KMS-11 (cell line): ENCODE results near the gene MAPK8IP1.

Experiments used
- H2AFZ ChIP-seq: fragments of 200-600 bp; sonication (generic); 2 replicates; pipeline ENCODE4 v1.6.1; 2016; ENCODE audit warnings: antibody characterized with exemption, mixed run types, low read depth
- H3K27ac ChIP-seq: fragments of 200-600 bp; sonication (generic); 2 replicates; pipeline ENCODE4 v1.6.1; 2016; ENCODE audit warnings: mild to moderate bottlenecking, mixed run types
- H3K27me3 ChIP-seq: fragments of 200-600 bp; sonication (generic); 2 replicates; pipeline ENCODE4 v1.6.1; 2017; ENCODE audit warnings: mild to moderate bottlenecking, low read depth, mixed run types, moderate library complexity; ENCODE audit not compliant: insufficient read depth
- H3K36me3 ChIP-seq: fragments of 200-600 bp; sonication (generic); 2 replicates; pipeline ENCODE4 v1.6.1; 2017; ENCODE audit warnings: mild to moderate bottlenecking, mixed run types; ENCODE audit not compliant: insufficient read depth
- H3K4me1 ChIP-seq: fragments of 200-600 bp; sonication (generic); 2 replicates; pipeline ENCODE4 v1.6.1; 2016; ENCODE audit warnings: mild to moderate bottlenecking, low read depth, mixed run types; ENCODE audit not compliant: poor library complexity, severe bottlenecking
- H3K4me2 ChIP-seq: fragments of 200-600 bp; sonication (generic); 2 replicates; pipeline ENCODE4 v1.7.0; 2016; ENCODE audit warnings: mild to moderate bottlenecking, mixed run types
- H3K4me3 ChIP-seq: fragments of 200-600 bp; sonication (generic); IDR thresholded peaks from 2 replicates; pipeline ENCODE4 v1.6.1; 2017; ENCODE audit warnings: low read depth, low read length, mixed read lengths; ENCODE audit not compliant: insufficient read depth
- H3K79me2 ChIP-seq: fragments of 200-600 bp; sonication (generic); 2 replicates; pipeline ENCODE4 v1.6.1; 2016; ENCODE audit warnings: low read depth, mixed run types; ENCODE audit not compliant: insufficient read depth
- H3K9ac ChIP-seq: fragments of 200-600 bp; sonication (generic); 2 replicates; pipeline ENCODE4 v1.6.1; 2016; ENCODE audit warnings: mild to moderate bottlenecking, mixed run types
- H4K20me1 ChIP-seq: fragments of 200-600 bp; sonication (generic); 2 replicates; pipeline ENCODE4 v1.6.1; 2016; ENCODE audit warnings: mild to moderate bottlenecking, mixed run types; ENCODE audit not compliant: insufficient read depth
- CTCF ChIP-seq: fragments of 200-600 bp; sonication (generic); conservative IDR thresholded peaks from 2 replicates; pipeline ENCODE4 v1.6.1; 2017; ENCODE audit warnings: low read depth, mild to moderate bottlenecking, antibody characterized with exemption, low read length, moderate library complexity, mixed read lengths

MAPK8IP1 gene

GRCh38 chr11:45892856-45893255 is 7.4 kb downstream of the MAPK8IP1 start:
- Histone ChIP-seq H3K4me1 (no peaks in the 10 kb centered on the region), H3K79me2 (no peaks in the 10 kb centered on the region), H3K4me3 (no peak overlapping the region), H3K4me2 (no peak overlapping the region), H3K9ac (no peak overlapping the region), H3K27me3 (peaks cover 8% of the 10 kb centered on the region; the same call in 1 of the 2 replicates), H4K20me1 (no peaks in the 10 kb centered on the region), H2AFZ (no peak overlapping the region), H3K27ac (no peak overlapping the region), H3K36me3 (no peaks in the 10 kb centered on the region)
- TF ChIP-seq CTCF, result no peak

- no peak overlapping the region for H3K4me2 ChIP-seq
- no peaks in the 10 kb centered on the region for H3K36me3 ChIP-seq
- TF ChIP-seq CTCF, result no peak
- no peaks in the 10 kb centered on the region for H3K79me2 ChIP-seq
- H3K9ac ChIP-seq, result no peak overlapping the region
- H3K27me3 ChIP-seq, result peaks cover 22% of the 10 kb centered on the region; the same call in 1 of the 2 replicates
- no peak overlapping the region for H3K27ac ChIP-seq
- H4K20me1 ChIP-seq, result no peaks in the 10 kb centered on the region
- no peak overlapping the region for H2AFZ ChIP-seq
- H3K4me3 ChIP-seq, result no peak overlapping the region
- H3K4me1 ChIP-seq, result no peaks in the 10 kb centered on the region
These were observed 9.2 kb downstream of the MAPK8IP1 start for GRCh38 chr11:45894555-45895247.

- Histone ChIP-seq H3K9ac (no peak overlapping the region), H3K79me2 (no peaks in the 10 kb centered on the region), H3K36me3 (no peaks in the 10 kb centered on the region), H3K27me3 (peaks cover 26% of the 10 kb centered on the region; the same call in 1 of the 2 replicates), H4K20me1 (no peaks in the 10 kb centered on the region), H3K27ac (no peak overlapping the region), H3K4me3 (no peak overlapping the region), H3K4me2 (no peak overlapping the region), H2AFZ (no peak overlapping the region), H3K4me1 (no peaks in the 10 kb centered on the region)
- TF ChIP-seq CTCF, result no peak
These were observed 10.3 kb downstream of the MAPK8IP1 start for GRCh38 chr11:45895553-45896259.

- H4K20me1 ChIP-seq, result no peaks in the 10 kb centered on the region
- no peak overlapping the region for H3K27ac ChIP-seq
- TF ChIP-seq CTCF, result no peak
- no peak overlapping the region for H3K9ac ChIP-seq
- no peak overlapping the region for H3K4me3 ChIP-seq
- H3K4me1 ChIP-seq, result no peaks in the 10 kb centered on the region
- H3K4me2 ChIP-seq, result no peak overlapping the region
- peaks cover 33% of the 10 kb centered on the region; the same call in 1 of the 2 replicates for H3K27me3 ChIP-seq
- no peaks in the 10 kb centered on the region for H3K79me2 ChIP-seq
- H3K36me3 ChIP-seq, result no peaks in the 10 kb centered on the region
- H2AFZ ChIP-seq, result no peak overlapping the region
These were observed 11.1 kb downstream of the MAPK8IP1 start for GRCh38 chr11:45896422-45896984.
